ENCODE data around the gene ERAL1. TPM values are rescaled to one million over a fixed set of nuclear protein-coding genes. Genes with fewer than 3 reads are reported as not detected.
A peak's percentile ranks its signal among the peaks of the same experiment; 100 is the strongest.
"Not testable (repeated sequence)": the region's sequence is repeated elsewhere in the genome, so short reads cannot be mapped to it uniquely, and the experiment has no call there.

The ERAL1 gene
- total RNA-seq, 4 donors from 2014 or later, result 24.5 to 38.0 (median 27.7) TPM

GRCh38 chr17:28902819-28903545 lies 48.2 kb downstream of the ERAL1 start, which contains the start of gene DHRS13:
Gene DHRS13 (minus strand): TSS chr17:28903079. CDS start chr17:28902944, 135 bp downstream.
- peak; percentile 92 for DNase-seq (ENCODE audit: extremely low spot score)
- H3K36me3 ChIP-seq, result peaks cover 9 to 27% (median 26%) of the 10 kb centered on the region in 4 donors
- H3K9me3 ChIP-seq, result no peaks in the 10 kb centered on the region
- peak; percentile 72 to 80 (median 79) for TF ChIP-seq CTCF (IDR thresholded peaks at IDR 0.05)
- peak in 1 of 2 donors; percentile 59 for TF ChIP-seq POLR2AphosphoS5 (IDR thresholded peaks at IDR 0.05)
- no peak for TF ChIP-seq EP300 (IDR thresholded peaks at IDR 0.05)
- intact Hi-C loops (cut with DNase I), result no loop called here
- H3K4me1 ChIP-seq, result peaks cover 17 to 57% (median 45%) of the 10 kb centered on the region in 4 donors
- H3K4me3 ChIP-seq, result peak within 1 kb of the TSS; percentile 69 to 83 (median 78)
- 1% methylated on average over 26 of the region's 55 CpGs for WGBS
- peaks cover 0 to 5% (median 0%) of the 10 kb centered on the region in 4 donors for H3K27me3 ChIP-seq
- H3K27ac ChIP-seq (replicated peaks in 1 of 4), result peak within 1 kb of the TSS; percentile 83 to 92 (median 88)

- DNase-seq (ENCODE audit: extremely low spot score); H3K27me3 ChIP-seq; H3K9me3 ChIP-seq; intact Hi-C loops (cut with DNase I): not testable (repeated sequence)
- WGBS, result 58% methylated on average over 5 of the region's 5 CpGs
- peaks cover 17 to 57% (median 45%) of the 10 kb centered on the region in 4 donors for H3K4me1 ChIP-seq
- peak overlapping the region in 2 of 4 donors; percentile 83 to 92 for H3K27ac ChIP-seq (replicated peaks in 1 of 4)
- H3K4me3 ChIP-seq, result peak overlapping the region in 1 of 4 donors; percentile 78
- peaks cover 9 to 32% (median 30%) of the 10 kb centered on the region in 4 donors for H3K36me3 ChIP-seq
Observed at GRCh38 chr17:28903546-28903841, 48.7 kb downstream of the ERAL1 start.

DNA sequence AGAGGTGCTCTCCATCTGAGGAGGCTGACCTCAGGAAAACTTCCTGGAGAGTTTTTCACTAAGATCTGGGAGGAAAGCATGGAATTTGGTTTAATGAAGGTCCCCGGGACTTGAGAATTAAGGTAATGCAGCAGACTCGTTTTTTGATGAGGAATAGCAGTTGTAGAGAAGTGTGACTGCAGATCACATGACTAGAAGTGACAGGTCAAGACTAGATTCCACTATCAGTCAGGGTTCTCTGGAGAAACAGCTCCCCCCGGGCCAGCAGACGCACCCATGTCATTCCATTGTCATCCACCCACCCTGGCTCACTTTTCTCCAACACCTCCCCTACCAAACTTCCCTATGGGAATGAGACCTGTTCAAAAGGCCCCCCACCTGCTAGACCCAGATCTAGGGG lies 50.0 kb downstream of the ERAL1 start:
- Histone ChIP-seq H3K27me3 (peaks cover 0 to 5% (median 0%) of the 10 kb centered on the region in 4 donors), H3K36me3 (peaks cover 13 to 45% (median 41%) of the 10 kb centered on the region in 4 donors), H3K4me1 (peaks cover 23 to 63% (median 52%) of the 10 kb centered on the region in 4 donors), H3K4me3 (no peak overlapping the region), H3K27ac (replicated peaks in 1 of 4) (peak overlapping the region in 1 of 4 donors; percentile 46), H3K9me3 (no peaks in the 10 kb centered on the region)
- no peak for TF ChIP-seq CTCF (IDR thresholded peaks at IDR 0.05)
- no peak for TF ChIP-seq POLR2AphosphoS5 (IDR thresholded peaks at IDR 0.05)
- no peak for TF ChIP-seq EP300 (IDR thresholded peaks at IDR 0.05)
- TF ChIP-seq POLR2A (IDR thresholded peaks at IDR 0.05; ENCODE audit: low read depth), result no peak
- DNase-seq (ENCODE audit: extremely low spot score), result no peak
- intact Hi-C loops (cut with DNase I), result no loop called here
- 56% methylated on average over 4 of the region's 4 CpGs for WGBS

DNA sequence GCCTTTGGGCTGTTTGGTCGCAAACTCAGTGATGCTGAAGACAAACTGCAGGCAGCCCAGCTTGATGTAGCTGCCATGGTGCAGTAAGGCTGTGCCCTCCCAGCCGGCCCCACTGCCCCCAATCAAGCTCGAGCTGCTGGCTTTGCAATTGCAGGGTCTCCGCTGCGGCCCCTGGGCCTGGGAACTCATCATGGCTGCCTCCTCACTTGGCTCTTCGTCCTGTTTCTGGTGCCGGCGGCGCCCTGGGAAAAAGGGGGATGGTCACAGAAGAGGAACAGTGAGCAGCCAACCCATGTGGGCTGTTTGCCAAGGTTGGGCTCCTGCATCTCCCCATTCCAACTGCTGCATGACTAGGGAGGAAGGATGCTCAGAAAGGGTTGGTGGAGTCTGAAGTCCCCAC lies 51.5 kb downstream of the ERAL1 start:
- Histone ChIP-seq H3K4me3 (no peak overlapping the region), H3K9me3 (no peaks in the 10 kb centered on the region), H3K4me1 (peaks cover 23 to 59% (median 51%) of the 10 kb centered on the region in 4 donors), H3K27me3 (peaks cover 0 to 5% (median 0%) of the 10 kb centered on the region in 4 donors), H3K27ac (replicated peaks in 1 of 4) (peak overlapping the region in 2 of 4 donors; percentile 81 to 87), H3K36me3 (peaks cover 27 to 59% (median 56%) of the 10 kb centered on the region in 4 donors)
- no peak for DNase-seq (ENCODE audit: extremely low spot score)
- 83% methylated on average over 9 of the region's 9 CpGs for WGBS
- intact Hi-C loops (cut with DNase I), result no loop called here
- TF ChIP-seq POLR2A (IDR thresholded peaks at IDR 0.05; ENCODE audit: low read depth) (no peak), EP300 (IDR thresholded peaks at IDR 0.05) (no peak), CTCF (IDR thresholded peaks at IDR 0.05) (no peak), POLR2AphosphoS5 (IDR thresholded peaks at IDR 0.05) (no peak)

DNA sequence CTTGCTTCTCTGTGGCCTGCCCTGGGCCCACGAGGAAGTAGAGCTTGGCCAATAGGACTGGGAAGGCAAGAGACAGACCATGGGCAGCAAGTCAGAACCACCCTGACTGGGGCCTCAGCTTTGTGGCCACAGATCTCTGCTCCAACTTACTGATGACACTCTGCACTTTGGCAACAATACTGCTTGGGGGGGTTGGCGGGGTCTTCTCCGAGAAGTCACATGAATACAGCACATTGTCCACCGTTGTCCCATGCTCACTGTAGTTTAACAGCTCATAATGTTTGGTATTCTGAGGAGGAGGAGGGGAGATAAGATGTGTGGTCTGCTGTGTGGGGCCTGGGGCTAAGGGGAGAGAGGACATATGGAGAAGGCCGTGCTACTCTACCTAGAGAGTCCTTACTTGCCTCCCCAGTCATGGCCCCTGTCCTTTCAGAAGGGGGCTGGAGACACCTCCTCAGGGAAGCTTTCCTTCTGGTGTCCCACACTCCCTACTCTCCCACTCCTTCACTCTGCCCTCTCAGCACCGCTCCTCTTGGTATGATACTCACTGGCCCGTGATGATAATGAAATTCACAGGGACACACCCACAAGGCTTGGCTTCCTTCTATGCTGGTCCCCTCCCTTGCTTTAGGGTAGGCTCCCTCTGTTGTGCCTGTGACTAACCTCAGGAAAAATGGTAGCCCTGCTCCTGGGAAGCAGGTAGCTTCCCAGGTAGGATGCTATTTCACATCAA lies 52.1 kb downstream of the ERAL1 start:
- Histone ChIP-seq H3K4me1 (peaks cover 20 to 53% (median 47%) of the 10 kb centered on the region in 4 donors), H3K36me3 (peaks cover 33 to 65% (median 62%) of the 10 kb centered on the region in 4 donors), H3K27me3 (peaks cover 0 to 5% (median 0%) of the 10 kb centered on the region in 4 donors), H3K4me3 (no peak overlapping the region), H3K27ac (replicated peaks in 1 of 4) (peak overlapping the region; percentile 80 to 87 (median 82)), H3K9me3 (no peaks in the 10 kb centered on the region)
- 86% methylated on average over 6 of the region's 7 CpGs for WGBS
- DNase-seq (ENCODE audit: extremely low spot score), result no peak
- intact Hi-C loops (cut with DNase I), result no loop called here
- no peak for TF ChIP-seq POLR2AphosphoS5 (IDR thresholded peaks at IDR 0.05)
- no peak for TF ChIP-seq EP300 (IDR thresholded peaks at IDR 0.05)
- TF ChIP-seq CTCF (IDR thresholded peaks at IDR 0.05), result no peak
- no peak for TF ChIP-seq POLR2A (IDR thresholded peaks at IDR 0.05; ENCODE audit: low read depth)

All from esophagus muscularis mucosa (tissue), 4 donors.